ENCODE data around the gene FBXO28.
A peak's percentile ranks its signal among the peaks of the same experiment; 100 is the strongest.

The FBXO28 gene

DNA sequence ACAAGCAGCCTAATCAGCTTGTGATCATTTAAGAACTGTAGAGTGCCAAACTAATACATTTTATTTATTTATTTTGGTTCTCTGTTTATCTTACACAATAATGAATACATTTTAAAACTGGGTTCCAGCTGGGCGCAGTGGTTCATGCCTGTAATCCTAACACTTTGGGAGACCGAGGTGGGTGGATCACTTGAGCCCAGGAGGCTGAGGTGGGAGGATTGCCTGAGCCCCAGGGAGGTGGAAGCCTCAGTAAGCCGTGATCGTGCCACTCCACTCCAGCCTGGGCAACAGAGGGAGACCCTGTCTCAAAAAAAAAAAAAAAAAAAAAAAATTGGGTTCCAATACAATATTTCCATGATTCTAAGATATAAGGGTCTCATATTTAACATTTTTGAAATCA lies 9.2 kb downstream of the FBXO28 start:
- DNase-seq (ENCODE audit: low read depth): no peak
- Histone ChIP-seq H3K4me3 (ENCODE audit: low read length) (no peak overlapping the region), H3K27me3 (replicated peaks; ENCODE audit: control insufficient read depth, insufficient read depth, low read length) (no peaks in the 10 kb centered on the region), H3K36me3 (ENCODE audit: control insufficient read depth, insufficient read depth, low read length, severe bottlenecking) (peaks cover 10% of the 10 kb centered on the region), H3K9ac (ENCODE audit: low read length) (no peak overlapping the region), H3K9me3 (ENCODE audit: control insufficient read depth, low read length) (no peaks in the 10 kb centered on the region), H3K4me1 (ENCODE audit: control insufficient read depth, insufficient read depth, low read length) (peaks cover 10% of the 10 kb centered on the region)

DNA sequence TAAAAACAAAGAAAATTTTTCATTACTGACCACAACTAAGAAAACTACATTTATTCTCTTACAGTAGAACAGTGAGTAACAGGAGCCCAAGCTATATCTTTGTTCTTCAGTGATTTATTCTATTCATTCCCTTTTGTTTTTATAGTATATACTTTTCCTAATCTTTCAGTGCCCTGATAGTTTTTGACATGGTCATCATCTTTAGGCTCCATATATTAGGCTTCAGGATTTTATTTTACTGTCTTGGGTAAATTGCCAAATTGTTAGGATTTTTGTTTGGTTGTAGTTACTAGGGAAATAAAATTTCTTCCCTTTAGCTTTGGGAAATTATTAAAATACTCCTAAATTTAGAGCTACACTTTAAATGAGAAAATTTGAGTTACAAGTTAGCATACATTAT lies 10.3 kb downstream of the FBXO28 start:
- H3K4me3 ChIP-seq (ENCODE audit: low read length): no peak overlapping the region
- no peak for DNase-seq (ENCODE audit: low read depth)
- no peaks in the 10 kb centered on the region for H3K27me3 ChIP-seq (replicated peaks; ENCODE audit: control insufficient read depth, insufficient read depth, low read length)
- no peaks in the 10 kb centered on the region for H3K9me3 ChIP-seq (ENCODE audit: control insufficient read depth, low read length)
- peaks cover 10% of the 10 kb centered on the region for H3K36me3 ChIP-seq (ENCODE audit: control insufficient read depth, insufficient read depth, low read length, severe bottlenecking)
- H3K4me1 ChIP-seq (ENCODE audit: control insufficient read depth, insufficient read depth, low read length): peaks cover 15% of the 10 kb centered on the region
- H3K9ac ChIP-seq (ENCODE audit: low read length): no peak overlapping the region

DNA sequence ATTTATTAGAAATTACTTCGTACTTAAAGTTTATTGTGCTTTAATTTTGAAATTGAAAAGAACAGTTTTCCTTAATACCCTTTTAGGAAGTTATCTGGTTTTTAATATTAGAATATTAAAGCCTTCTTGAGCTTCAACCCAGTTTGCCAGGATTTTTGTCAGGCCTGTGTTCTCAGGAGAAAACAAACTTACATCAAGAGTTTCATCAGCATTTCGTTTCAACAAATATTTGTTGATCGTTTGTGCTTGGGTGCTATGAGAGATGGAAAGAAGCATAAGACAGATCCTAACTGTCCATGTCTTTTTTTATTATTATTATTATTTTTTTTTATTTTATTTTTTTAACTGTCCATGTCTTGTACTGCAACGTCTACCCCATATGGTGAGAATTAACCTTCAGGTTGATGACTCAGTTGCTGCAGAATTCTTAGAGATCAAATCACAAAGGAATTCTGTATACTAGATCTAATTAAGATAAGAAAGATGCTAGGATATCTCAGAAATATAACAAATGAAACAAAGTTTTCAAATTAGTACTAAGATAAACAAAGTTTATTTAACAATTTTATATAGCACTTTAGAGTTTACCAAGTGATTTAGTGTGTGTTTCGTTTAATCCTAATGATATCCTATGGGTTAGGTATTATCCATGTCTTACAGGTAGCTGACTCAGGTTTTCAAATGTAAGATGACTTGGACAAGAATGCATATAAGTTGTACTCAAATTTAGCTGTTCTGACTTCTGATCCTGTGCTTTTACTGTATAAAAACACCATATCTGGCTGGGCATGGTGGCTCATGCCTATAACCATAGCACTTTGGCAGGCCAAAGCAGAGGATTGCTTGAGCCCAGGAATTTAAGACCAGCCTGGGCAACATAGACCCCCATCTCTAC lies 14.3 kb downstream of the FBXO28 start:
- H3K9ac ChIP-seq (ENCODE audit: low read length): no peak overlapping the region
- no peaks in the 10 kb centered on the region for H3K27me3 ChIP-seq (replicated peaks; ENCODE audit: control insufficient read depth, insufficient read depth, low read length)
- no peak overlapping the region for H3K4me3 ChIP-seq (ENCODE audit: low read length)
- peaks cover 28% of the 10 kb centered on the region for H3K36me3 ChIP-seq (ENCODE audit: control insufficient read depth, insufficient read depth, low read length, severe bottlenecking)
- H3K4me1 ChIP-seq (ENCODE audit: control insufficient read depth, insufficient read depth, low read length): peaks cover 11% of the 10 kb centered on the region
- peak; percentile 66 for DNase-seq (ENCODE audit: low read depth)
- H3K9me3 ChIP-seq (ENCODE audit: control insufficient read depth, low read length): peaks cover 7% of the 10 kb centered on the region

DNA sequence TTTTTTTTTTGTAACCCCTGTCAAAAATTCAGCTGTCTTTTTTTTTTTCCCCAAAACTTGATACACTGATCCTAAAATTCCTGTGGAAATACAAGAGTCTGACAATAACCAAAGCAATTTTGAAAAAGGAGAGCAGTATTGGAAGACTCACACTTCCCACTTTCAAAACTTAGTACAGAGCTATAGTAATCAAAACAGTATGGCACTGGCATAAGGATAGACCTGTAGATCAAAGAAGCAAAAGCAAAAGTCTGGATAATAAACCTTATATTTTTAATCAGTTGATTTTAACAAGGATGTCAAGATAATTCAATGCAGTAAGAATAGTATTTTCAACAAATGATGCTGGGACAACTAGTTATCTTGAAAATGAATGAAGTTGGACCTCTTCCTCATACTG lies 17.3 kb downstream of the FBXO28 start:
- no peaks in the 10 kb centered on the region for H3K27me3 ChIP-seq (replicated peaks; ENCODE audit: control insufficient read depth, insufficient read depth, low read length)
- H3K4me1 ChIP-seq (ENCODE audit: control insufficient read depth, insufficient read depth, low read length): peaks cover 11% of the 10 kb centered on the region
- no peak overlapping the region for H3K9ac ChIP-seq (ENCODE audit: low read length)
- H3K4me3 ChIP-seq (ENCODE audit: low read length): no peak overlapping the region
- H3K36me3 ChIP-seq (ENCODE audit: control insufficient read depth, insufficient read depth, low read length, severe bottlenecking): peaks cover 50% of the 10 kb centered on the region
- DNase-seq (ENCODE audit: low read depth): no peak
- H3K9me3 ChIP-seq (ENCODE audit: control insufficient read depth, low read length): peaks cover 7% of the 10 kb centered on the region

DNA sequence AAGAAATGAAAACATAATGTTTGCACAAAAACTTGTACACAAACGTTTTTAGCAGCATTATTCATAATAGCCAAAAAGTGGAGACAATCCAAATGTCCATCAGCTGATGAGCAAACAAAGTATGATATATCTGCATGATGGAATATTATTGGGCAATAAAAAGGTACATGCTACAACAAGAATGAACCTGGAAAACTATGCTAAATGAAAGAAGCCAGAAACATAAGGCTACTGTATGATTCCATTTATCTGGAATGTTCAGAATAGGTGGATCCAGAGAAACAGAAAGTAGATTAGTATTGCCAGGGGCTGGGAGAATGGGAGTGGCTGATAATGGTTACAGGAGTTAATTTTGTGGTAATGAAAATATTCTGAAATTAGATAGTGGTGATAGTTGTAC lies 19.0 kb downstream of the FBXO28 start:
- Histone ChIP-seq H3K27me3 (replicated peaks; ENCODE audit: control insufficient read depth, insufficient read depth, low read length) (no peaks in the 10 kb centered on the region), H3K9ac (ENCODE audit: low read length) (no peak overlapping the region), H3K36me3 (ENCODE audit: control insufficient read depth, insufficient read depth, low read length, severe bottlenecking) (peaks cover 57% of the 10 kb centered on the region), H3K4me3 (ENCODE audit: low read length) (no peak overlapping the region), H3K4me1 (ENCODE audit: control insufficient read depth, insufficient read depth, low read length) (peaks cover 7% of the 10 kb centered on the region), H3K9me3 (ENCODE audit: control insufficient read depth, low read length) (peaks cover 7% of the 10 kb centered on the region)
- no peak for DNase-seq (ENCODE audit: low read depth)

DNA sequence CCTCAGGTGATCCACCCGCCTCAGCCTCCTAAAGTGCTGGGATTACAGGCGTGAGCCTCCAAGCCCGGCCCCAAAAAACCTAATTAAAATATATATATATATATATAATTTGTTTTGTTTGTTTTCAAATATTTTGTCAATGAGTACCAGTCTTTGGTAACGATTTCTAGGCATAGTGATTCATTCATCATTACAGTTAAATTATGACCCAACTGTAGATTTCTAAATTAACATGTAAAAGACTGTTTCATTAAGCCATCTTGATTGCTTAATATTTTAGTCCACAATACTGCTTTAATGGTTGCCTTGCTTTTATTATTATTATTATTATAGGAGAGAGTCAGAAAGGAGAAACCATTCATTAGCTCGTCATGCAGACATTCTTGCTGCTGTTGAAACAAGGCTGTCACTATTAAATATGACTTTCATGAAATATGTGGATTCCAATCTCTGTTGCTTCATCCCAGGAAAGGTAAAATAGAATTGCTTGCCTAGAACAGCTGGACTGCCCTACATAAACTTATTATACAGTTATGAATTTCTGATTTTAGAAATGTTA lies 19.9 kb downstream of the FBXO28 start:
- DNase-seq (ENCODE audit: low read depth): no peak
- Histone ChIP-seq H3K4me1 (ENCODE audit: control insufficient read depth, insufficient read depth, low read length) (no peaks in the 10 kb centered on the region), H3K36me3 (ENCODE audit: control insufficient read depth, insufficient read depth, low read length, severe bottlenecking) (peaks cover 59% of the 10 kb centered on the region), H3K27me3 (replicated peaks; ENCODE audit: control insufficient read depth, insufficient read depth, low read length) (no peaks in the 10 kb centered on the region), H3K9me3 (ENCODE audit: control insufficient read depth, low read length) (peaks cover 7% of the 10 kb centered on the region), H3K9ac (ENCODE audit: low read length) (no peak overlapping the region), H3K4me3 (ENCODE audit: low read length) (no peak overlapping the region)

DNA sequence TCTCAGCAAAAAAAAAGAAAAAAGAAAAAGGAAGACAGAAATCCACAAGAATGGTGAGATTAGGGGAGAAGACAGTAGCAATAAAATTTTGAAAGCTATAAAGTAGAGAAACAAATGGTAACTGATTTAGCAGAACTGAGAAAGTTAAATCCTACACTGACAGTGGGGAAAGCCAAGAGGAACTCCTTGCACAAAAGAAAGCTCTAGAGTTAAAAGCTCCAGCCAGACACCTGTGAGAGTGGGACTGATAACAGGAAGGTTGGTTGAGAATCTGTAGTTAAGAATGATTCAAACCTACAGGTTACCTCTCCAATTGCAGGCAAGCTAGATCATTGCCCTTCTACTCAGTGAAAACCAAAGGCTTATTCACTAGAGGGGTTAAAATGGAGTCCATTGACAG lies 23.6 kb downstream of the FBXO28 start:
- no peaks in the 10 kb centered on the region for H3K27me3 ChIP-seq (replicated peaks; ENCODE audit: control insufficient read depth, insufficient read depth, low read length)
- H3K36me3 ChIP-seq (ENCODE audit: control insufficient read depth, insufficient read depth, low read length, severe bottlenecking): peaks cover 58% of the 10 kb centered on the region
- no peak for DNase-seq (ENCODE audit: low read depth)
- H3K9ac ChIP-seq (ENCODE audit: low read length): no peak overlapping the region
- no peaks in the 10 kb centered on the region for H3K9me3 ChIP-seq (ENCODE audit: control insufficient read depth, low read length)
- H3K4me3 ChIP-seq (ENCODE audit: low read length): no peak overlapping the region
- no peaks in the 10 kb centered on the region for H3K4me1 ChIP-seq (ENCODE audit: control insufficient read depth, insufficient read depth, low read length)

DNA sequence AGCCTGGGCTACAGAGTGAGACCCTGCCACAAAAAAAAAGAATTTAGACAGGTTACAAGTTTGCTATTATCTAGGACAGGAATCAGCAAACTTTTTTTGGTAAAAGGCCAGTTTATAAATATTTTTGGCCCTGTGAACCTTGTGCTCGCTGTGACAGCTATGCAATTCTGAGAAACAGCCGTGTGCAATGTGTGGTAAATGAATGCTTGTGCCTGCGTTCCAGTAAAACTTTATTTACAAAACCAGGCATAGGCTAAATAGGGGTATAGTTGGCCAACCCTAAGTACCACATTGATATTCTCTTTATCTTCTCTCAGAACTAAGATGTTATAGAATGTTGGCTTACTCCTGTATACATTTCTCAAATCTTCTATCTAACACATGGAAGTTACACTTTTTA lies 24.3 kb downstream of the FBXO28 start:
- no peak for DNase-seq (ENCODE audit: low read depth)
- no peaks in the 10 kb centered on the region for H3K27me3 ChIP-seq (replicated peaks; ENCODE audit: control insufficient read depth, insufficient read depth, low read length)
- H3K9me3 ChIP-seq (ENCODE audit: control insufficient read depth, low read length): no peaks in the 10 kb centered on the region
- no peak overlapping the region for H3K4me3 ChIP-seq (ENCODE audit: low read length)
- no peaks in the 10 kb centered on the region for H3K4me1 ChIP-seq (ENCODE audit: control insufficient read depth, insufficient read depth, low read length)
- no peak overlapping the region for H3K9ac ChIP-seq (ENCODE audit: low read length)
- H3K36me3 ChIP-seq (ENCODE audit: control insufficient read depth, insufficient read depth, low read length, severe bottlenecking): peaks cover 54% of the 10 kb centered on the region

DNA sequence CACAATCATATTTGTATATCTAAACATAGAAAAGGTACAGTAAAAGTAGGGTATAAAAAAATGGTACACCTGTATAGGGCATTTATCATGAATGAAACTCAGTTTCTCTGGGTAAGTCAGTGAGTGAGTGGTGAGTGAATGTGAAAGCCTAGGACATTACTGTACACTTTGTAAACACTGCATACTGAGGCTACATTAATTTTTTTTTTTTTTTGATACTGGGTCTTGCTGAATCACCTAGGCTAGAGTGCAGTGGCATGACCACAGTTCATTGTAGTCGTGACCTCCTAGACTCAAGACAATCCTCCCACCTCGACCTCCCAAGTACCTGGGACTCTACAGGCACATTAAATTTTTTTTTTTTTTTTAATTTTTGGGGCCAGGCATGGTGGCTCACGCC lies 27.8 kb downstream of the FBXO28 start:
- Histone ChIP-seq H3K36me3 (ENCODE audit: control insufficient read depth, insufficient read depth, low read length, severe bottlenecking) (peaks cover 32% of the 10 kb centered on the region), H3K27me3 (replicated peaks; ENCODE audit: control insufficient read depth, insufficient read depth, low read length) (no peaks in the 10 kb centered on the region), H3K4me1 (ENCODE audit: control insufficient read depth, insufficient read depth, low read length) (no peaks in the 10 kb centered on the region), H3K9ac (ENCODE audit: low read length) (no peak overlapping the region), H3K9me3 (ENCODE audit: control insufficient read depth, low read length) (no peaks in the 10 kb centered on the region), H3K4me3 (ENCODE audit: low read length) (no peak overlapping the region)
- no peak for DNase-seq (ENCODE audit: low read depth)

DNA sequence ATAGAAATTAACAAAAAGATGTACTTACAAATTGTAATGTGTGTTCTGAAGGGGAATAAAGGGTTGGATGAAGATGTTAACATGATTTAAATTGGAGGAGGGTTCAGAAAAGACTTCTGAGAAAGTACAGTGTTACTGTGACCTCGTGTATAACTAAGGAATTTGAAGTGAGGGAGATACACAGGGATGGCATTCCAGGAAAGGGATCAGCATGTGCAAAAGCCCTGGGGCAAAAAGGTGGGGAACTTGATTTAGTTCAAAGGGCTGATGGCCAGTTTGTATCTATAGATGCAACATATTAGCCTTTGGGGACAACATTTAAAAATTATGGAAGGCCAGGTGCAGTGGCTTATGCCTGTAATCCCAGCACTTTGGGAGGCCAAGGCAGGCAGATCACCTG lies 35.8 kb downstream of the FBXO28 start:
- H3K36me3 ChIP-seq (ENCODE audit: control insufficient read depth, insufficient read depth, low read length, severe bottlenecking): no peaks in the 10 kb centered on the region
- no peaks in the 10 kb centered on the region for H3K27me3 ChIP-seq (replicated peaks; ENCODE audit: control insufficient read depth, insufficient read depth, low read length)
- H3K4me3 ChIP-seq (ENCODE audit: low read length): no peak overlapping the region
- no peaks in the 10 kb centered on the region for H3K9me3 ChIP-seq (ENCODE audit: control insufficient read depth, low read length)
- no peak overlapping the region for H3K9ac ChIP-seq (ENCODE audit: low read length)
- no peaks in the 10 kb centered on the region for H3K4me1 ChIP-seq (ENCODE audit: control insufficient read depth, insufficient read depth, low read length)
- DNase-seq (ENCODE audit: low read depth): no peak

DNA sequence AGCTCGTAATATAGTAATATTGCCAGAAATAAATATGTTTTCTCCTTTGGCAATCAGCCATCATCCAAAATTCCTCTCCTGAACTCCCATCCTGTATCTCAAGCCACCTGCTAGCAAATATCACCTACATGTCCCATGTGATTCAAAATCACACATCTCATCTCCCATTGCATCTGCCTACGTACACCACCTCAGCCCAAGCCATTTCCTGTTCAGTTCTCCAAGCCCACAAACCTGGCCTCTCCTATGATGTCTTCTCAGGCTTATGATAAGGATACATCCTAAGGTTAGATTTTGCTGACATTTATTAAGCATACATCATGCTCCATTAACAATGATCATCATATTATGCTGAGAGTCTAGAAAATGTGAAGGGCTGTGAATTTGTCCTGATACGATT lies 37.2 kb downstream of the FBXO28 start:
- no peak overlapping the region for H3K4me3 ChIP-seq (ENCODE audit: low read length)
- H3K27me3 ChIP-seq (replicated peaks; ENCODE audit: control insufficient read depth, insufficient read depth, low read length): no peaks in the 10 kb centered on the region
- no peak overlapping the region for H3K9ac ChIP-seq (ENCODE audit: low read length)
- no peak for DNase-seq (ENCODE audit: low read depth)
- no peaks in the 10 kb centered on the region for H3K36me3 ChIP-seq (ENCODE audit: control insufficient read depth, insufficient read depth, low read length, severe bottlenecking)
- no peaks in the 10 kb centered on the region for H3K4me1 ChIP-seq (ENCODE audit: control insufficient read depth, insufficient read depth, low read length)
- H3K9me3 ChIP-seq (ENCODE audit: control insufficient read depth, low read length): no peaks in the 10 kb centered on the region

Data from adipocyte (in vitro differentiated cells).